ENCODE measurements around the gene GRB2. TPM values are rescaled to one million over a fixed set of nuclear protein-coding genes. Genes with fewer than 3 reads are reported as not detected.

GRB2 gene
- polyA plus RNA-seq, 4 donors = 91.2 to 109 (median 101) TPM

- DNase-seq (ENCODE audit: low read depth in 4 of 4, low spot score in 2 of 4) = no peak
These were observed 10.5 kb upstream of the GRB2 start for GRCh38 chr17:75416006-75416405.

DNA sequence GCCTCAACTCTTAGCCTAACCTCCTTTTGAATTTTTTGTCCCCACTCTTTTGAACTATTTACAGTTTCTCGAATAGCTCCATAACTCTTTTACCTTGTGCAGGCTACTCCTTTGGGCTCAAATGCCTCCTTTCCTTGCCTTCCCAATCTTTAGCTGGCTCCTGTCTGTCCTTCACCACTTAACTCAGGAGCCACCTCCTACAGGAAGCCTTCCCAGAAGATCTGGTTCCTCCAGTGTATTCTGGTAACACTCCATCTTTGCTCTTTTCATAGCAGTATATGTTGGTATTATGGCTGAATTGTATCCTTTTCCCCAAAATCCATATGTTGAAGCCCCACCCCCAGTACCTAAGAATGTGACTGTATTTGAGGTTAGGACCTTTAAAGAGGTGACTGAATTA is 9.0 kb upstream of the GRB2 start:
- no peak for DNase-seq (ENCODE audit: low read depth in 4 of 4, low spot score in 2 of 4)

DNA sequence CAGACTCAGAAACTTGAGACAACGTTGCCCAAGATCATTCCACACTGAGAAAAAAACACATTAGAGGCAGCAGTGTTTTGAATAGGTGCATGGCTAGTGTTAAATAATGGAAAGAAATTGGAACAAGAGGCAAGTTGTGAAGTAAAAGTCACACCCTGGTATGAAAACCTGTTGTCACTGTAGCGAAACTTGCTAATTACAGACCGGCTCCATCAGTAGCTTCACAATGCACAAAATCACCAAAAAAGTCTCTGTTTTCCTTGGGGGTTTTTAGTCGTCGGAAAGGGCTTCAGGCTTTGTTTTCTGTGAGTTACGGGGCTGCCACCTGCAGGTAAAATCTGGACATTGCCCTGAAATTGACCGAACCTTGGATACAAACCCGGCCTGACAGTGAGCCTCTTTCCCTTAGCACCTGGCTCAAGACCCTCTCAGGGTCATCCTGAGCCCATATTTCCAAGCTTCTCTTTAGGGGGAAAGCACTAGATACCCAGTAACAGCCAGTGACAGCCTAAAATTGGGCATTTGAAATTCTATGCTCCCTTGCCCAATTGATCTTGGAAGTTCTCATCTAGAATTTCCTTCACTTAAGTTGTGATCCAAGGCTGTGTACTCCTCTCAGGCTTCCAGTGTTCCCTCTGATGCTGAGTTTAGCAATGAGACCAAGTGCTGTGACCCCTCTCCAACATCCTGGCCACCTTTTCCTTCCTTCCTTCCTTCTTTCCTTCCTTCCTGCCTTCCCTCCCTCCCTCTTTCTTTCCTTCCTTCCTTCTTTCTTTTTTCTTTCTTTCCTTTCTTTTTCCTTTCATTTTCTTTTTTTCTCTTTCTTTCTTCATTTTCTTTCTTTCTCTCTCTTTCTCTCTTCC is 7.2 kb upstream of the GRB2 start:
- peak in 1 of 4 donors; percentile 71 for DNase-seq (ENCODE audit: low read depth in 4 of 4, low spot score in 2 of 4)

GRCh38 chr17:75411328-75412067 is 6.0 kb upstream of the GRB2 start:
- DNase-seq (ENCODE audit: low read depth in 4 of 4, low spot score in 2 of 4) = no peak

DNA sequence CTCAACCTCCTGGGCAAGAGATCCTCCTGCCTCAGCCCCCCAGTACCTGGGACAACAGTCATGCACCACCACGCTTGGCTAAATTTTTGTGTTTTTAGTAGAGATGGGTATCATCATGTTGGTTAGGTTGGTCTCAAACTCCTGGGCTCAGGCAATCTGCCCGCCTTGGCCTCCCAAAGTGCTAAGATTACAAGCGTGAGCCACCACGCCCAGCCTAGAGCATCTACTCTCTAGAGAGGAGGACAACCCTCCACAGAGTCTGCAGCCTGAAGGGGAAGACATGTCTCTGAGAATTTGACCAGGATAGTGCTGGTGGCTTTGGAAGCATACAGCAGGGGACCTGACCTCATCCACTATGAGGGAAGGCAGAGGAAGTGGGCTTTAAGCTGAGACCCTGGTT is 4.7 kb upstream of the GRB2 start:
- no peak for DNase-seq (ENCODE audit: low read depth in 4 of 4, low spot score in 2 of 4)

DNA sequence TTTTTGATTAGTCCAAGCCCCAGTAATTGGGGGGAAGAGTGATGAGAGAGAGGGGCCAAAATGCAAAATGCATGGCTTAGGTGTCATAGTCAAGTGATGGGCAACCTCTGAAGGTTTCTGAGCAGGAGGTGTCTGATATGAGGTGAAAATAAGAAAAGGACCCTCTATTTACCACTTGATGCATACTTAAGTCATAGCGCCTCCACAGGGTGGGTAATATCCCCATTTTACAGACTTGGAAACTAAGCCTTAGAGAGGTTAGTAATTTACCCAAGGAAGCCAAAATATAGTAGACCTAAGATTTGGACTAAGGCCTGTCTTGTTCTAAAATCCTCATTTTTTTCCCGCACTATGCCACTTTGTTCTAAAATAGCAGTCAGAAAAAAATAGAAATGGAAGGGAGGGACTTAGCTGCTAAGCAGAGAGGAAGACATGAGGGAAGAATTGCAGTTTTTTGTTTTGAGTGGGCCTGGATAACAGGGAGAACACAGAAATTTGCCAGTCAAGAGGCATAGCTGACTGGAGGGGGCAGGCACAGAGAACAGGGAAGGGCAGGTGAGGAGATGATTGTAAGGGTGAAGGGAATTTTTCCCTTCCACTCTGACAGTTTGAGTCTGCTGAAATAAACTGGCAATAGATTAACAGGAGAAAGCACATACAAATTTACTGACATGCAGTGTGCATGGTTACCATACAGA is 2.3 kb upstream of the GRB2 start:
- DNase-seq (ENCODE audit: low read depth in 4 of 4, low spot score in 2 of 4) = no peak

GRCh38 chr17:75406222-75406615 is 741 bp upstream of the GRB2 start:
- no peak for DNase-seq (ENCODE audit: low read depth in 4 of 4, low spot score in 2 of 4)

DNA sequence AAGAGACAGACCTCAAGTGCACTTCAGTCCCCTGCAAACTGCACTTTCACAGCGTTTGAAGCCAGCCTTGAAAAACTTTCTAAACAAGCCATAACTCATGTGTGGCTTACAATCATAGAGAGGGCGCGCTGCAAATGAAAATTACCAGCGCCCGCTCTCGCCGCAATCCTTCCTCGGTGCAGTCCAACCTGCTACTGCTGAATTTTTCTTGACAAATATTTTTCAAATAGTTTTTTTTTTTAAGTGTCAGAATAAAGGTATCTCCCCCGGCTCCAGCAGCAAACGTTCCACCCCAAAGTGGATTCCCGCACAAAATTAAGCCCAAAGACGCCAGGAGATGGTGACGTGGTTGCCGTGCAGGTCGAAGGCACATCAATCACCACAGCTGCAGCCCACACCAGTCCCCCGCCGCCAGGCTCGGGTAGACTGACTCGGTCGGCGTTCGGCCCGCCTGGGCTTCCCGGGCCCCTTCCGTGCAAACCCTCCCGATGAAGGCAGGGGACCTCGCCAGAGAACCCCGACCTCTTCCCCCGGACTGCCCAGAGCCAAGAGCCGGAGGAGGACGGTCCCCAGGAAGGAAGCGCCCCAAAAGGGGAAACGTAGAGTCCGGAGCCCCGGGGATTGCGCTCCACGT is 630 bp downstream of the GRB2 start:
- DNase-seq (ENCODE audit: low read depth in 4 of 4, low spot score in 2 of 4) = peak in 2 of 4 donors; percentile 21 to 33

DNA sequence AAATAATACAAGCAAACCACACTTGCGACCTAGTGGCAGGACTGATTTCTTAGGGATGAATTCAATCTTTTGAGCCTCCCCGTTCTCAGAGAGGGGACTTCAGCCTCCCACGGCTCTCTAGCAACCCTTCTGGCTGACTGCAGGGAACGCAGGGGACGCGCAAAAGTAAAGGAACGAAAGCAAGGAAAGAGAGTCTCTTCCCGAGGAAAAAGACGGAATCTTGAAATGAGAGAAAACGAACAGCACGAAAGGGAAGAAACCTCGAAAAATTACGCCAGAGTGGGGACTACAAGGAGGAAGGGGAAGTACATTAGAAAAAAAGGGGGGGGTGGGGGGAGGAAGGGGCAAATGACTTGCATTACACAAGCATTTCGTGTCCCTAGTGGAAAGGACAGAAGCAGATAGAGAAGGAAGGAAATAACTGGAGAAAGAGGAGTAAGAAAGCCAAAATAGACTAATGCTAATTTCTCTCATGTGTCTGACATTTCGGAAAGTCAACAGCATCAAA is 1.2 kb downstream of the GRB2 start:
- DNase-seq (ENCODE audit: low read depth in 4 of 4, low spot score in 2 of 4) = peak in 3 of 4 donors; percentile 58 to 78 (median 59)

GRCh38 chr17:75403131-75403530 is 2.3 kb downstream of the GRB2 start:
- DNase-seq (ENCODE audit: low read depth in 4 of 4, low spot score in 2 of 4) = no peak

- DNase-seq (ENCODE audit: low read depth in 4 of 4, low spot score in 2 of 4) = no peak
These were observed 3.5 kb downstream of the GRB2 start for GRCh38 chr17:75402026-75402425.

- DNase-seq (ENCODE audit: low read depth in 4 of 4, low spot score in 2 of 4) = no peak
These were observed 5.0 kb downstream of the GRB2 start for GRCh38 chr17:75400326-75400939.

DNA sequence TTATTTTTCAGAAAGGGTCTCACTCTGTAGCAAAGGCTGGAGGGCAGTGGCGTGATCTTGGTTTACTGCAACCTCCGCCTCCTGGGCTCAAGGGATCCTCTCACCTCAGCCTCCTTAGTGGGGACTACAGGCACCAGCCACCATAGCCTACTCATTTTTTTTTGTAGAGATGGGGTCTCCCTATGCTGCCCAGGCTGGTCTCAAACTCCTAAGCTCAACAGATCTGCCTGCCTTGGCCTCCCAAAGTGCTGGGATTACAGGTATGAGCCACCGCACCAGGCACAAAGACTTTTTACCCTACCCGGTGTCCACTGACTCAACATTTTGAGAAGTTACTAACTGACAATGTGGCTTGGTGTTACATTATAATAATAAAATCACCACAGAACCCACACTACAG is 7.2 kb downstream of the GRB2 start:
- no peak for DNase-seq (ENCODE audit: low read depth in 4 of 4, low spot score in 2 of 4)

DNA sequence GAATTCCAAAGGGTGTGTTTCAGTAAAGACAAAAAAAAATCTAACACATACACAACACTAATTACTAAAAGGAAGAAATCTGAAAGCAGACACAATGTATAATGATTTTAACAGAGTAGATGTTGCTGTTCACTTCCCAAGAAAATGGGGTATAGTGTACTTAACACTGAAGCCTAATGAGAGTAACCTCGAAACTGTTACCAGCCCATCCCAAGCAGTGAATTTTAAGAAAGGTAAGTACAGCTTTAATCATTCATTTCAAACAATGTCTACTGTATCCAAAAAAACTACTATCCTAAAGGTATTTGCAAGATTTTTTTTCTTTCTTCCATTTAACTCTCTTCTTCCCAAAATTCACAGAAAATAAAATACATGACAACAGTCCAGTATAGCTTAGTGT is 8.3 kb downstream of the GRB2 start:
- DNase-seq (ENCODE audit: low read depth in 4 of 4, low spot score in 2 of 4) = no peak

DNA sequence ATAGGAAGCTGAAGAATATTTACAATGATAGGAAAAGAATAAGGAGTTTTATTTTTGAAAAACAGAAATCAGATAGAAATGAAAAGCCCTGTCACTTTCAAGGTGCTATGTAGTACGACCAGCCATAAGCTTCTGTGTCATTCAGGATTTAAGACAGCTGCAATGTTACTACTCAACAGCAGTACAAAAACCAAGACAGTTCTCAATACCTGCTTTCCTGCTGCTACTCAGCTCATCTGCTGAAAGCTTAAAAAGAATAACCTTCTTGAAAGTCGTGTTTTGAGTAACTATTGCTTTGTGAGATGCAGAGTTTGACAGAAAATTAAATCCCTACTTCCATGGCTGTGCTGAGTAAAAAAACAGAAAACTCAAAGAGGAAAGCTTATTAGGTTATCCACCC is 8.7 kb downstream of the GRB2 start:
- no peak for DNase-seq (ENCODE audit: low read depth in 4 of 4, low spot score in 2 of 4)

- DNase-seq (ENCODE audit: low read depth in 4 of 4, low spot score in 2 of 4) = no peak
These were observed 9.5 kb downstream of the GRB2 start for GRCh38 chr17:75396025-75396424.

- no peak for DNase-seq (ENCODE audit: low read depth in 4 of 4, low spot score in 2 of 4)
These were observed 11.1 kb downstream of the GRB2 start for GRCh38 chr17:75394332-75394918.

- DNase-seq (ENCODE audit: low read depth in 4 of 4, low spot score in 2 of 4) = peak; percentile 89 to 98 (median 92)
These were observed 11.8 kb downstream of the GRB2 start for GRCh38 chr17:75393523-75394331.

DNA sequence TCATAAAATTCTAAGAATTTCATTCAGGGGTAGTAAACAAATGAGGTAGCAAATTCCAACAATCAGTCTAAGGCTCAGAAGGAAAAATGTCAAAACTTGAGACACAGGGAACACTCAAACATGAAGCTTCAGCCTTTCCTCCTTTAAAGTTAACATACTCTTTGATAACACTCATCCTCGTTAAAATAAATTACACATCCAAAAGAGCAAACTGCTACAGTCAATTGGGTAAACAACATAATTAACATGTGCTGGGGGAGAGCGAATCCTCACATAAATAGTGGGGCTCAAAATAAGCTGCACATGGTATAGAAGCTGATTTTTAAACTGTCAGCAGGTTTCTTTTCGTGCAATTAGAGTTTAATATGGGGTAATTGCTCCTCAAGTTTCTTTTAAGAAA is 12.9 kb downstream of the GRB2 start:
- DNase-seq (ENCODE audit: low read depth in 4 of 4, low spot score in 2 of 4) = no peak

All from left renal cortex interstitium (tissue), 4 donors.